ENCODE measurements around the gene C2CD3. TPM values are rescaled to one million over a fixed set of nuclear protein-coding genes. Genes with fewer than 3 reads are reported as not detected.

C2CD3 gene
- total and polyA plus RNA-seq, 2 of the 4 experiments (the other 2 are of a cell fraction), result 11.1 to 19.2 TPM

GRCh38 chr11:74153224-74153623, 17.6 kb downstream of the C2CD3 start:
- ChIA-PET CTCF (no interaction called here), POLR2A (ENCODE audit: unreplicated experiment) (no interaction called here)
- no peak overlapping the region for H2BK15ac ChIP-seq (ENCODE audit: low read depth, low read length)
- H3K27ac ChIP-seq (ENCODE audit: insufficient read depth, low read length), result no peak overlapping the region
- H2BK20ac ChIP-seq (ENCODE audit: low read depth, low read length), result no peak overlapping the region
- peaks cover 24 to 36% of the 10 kb centered on the region in 2 experiments for H3K79me1 ChIP-seq (ENCODE audit: low read depth in 1 of 2, low read length in 2 of 2)
- H3K18ac ChIP-seq (ENCODE audit: low read depth, low read length), result no peak overlapping the region
- no peak overlapping the region for H3K4me3 ChIP-seq (ENCODE audit: insufficient read depth, low read depth, low read length)
- H3K56ac ChIP-seq (ENCODE audit: extremely low read depth, insufficient read depth, low read length), result no peak overlapping the region
- H4K5ac ChIP-seq (ENCODE audit: low read depth, low read length), result no peak overlapping the region
- no peak overlapping the region for H3K9ac ChIP-seq (ENCODE audit: low read depth, low read length)
- H3K14ac ChIP-seq (replicated peaks; ENCODE audit: low read depth, low read length), result no peak overlapping the region
- H2AFZ ChIP-seq (replicated peaks; ENCODE audit: low read length, poor library complexity), result no peak overlapping the region
- no peak for ATAC-seq (ENCODE audit: low read depth)
- in situ Hi-C loops (cut with MboI; ENCODE audit: low sequenced_read_pairs), result no loop called here
- no peak for DNase-seq
- no peaks in the 10 kb centered on the region for H4K20me1 ChIP-seq (ENCODE audit: insufficient read depth, low read length)
- dilution Hi-C loops (cut with HindIII; ENCODE audit: low sequenced_read_pairs, unreplicated experiment), result no loop called here
- H3K27me3 ChIP-seq (ENCODE audit: control insufficient read depth, insufficient read depth, low read length), result no peaks in the 10 kb centered on the region
- no TSS peak for BruUV-seq (replicated peaks)
- no peak overlapping the region for H2AK9ac ChIP-seq (replicated peaks; ENCODE audit: low read depth, low read length, poor library complexity)
- H3K9me1 ChIP-seq (ENCODE audit: insufficient read depth, low read length), result no peaks in the 10 kb centered on the region; the same call in 1 of the 2 replicates
- H3K4me2 ChIP-seq (ENCODE audit: low read depth, low read length), result no peak overlapping the region
- no peak overlapping the region for H3K23ac ChIP-seq (ENCODE audit: low read depth, low read length)
- no peak overlapping the region for H4K8ac ChIP-seq (ENCODE audit: low read depth in 2 of 2, low read length in 2 of 2)
- H2BK120ac ChIP-seq (ENCODE audit: low read depth, low read length), result no peak overlapping the region
- no peak overlapping the region for H3K4ac ChIP-seq (ENCODE audit: low read depth, low read length)
- H4K91ac ChIP-seq (ENCODE audit: insufficient read depth, low read depth, low read length), result no peak overlapping the region
- intact Hi-C loops (cut with micrococcal nuclease), result no loop called here
- no peaks in the 10 kb centered on the region for H3K9me3 ChIP-seq (ENCODE audit: control insufficient read depth, insufficient read depth, low read length)
- TF ChIP-seq POLR2A (IDR thresholded peaks at IDR 0.05; ENCODE audit: low read depth, low read length) (no peak), RFX5 (IDR thresholded peaks at IDR 0.05; ENCODE audit: low read depth, low read length) (no peak), FOS (IDR thresholded peaks at IDR 0.05; ENCODE audit: low read depth, low read length) (no peak), CHD1 (IDR thresholded peaks at IDR 0.05; ENCODE audit: low read depth, low read length) (no peak), ELK1 (IDR thresholded peaks at IDR 0.05; ENCODE audit: borderline replicate concordance, low read depth, low read length) (no peak), USF2 (IDR thresholded peaks at IDR 0.05; ENCODE audit: low read depth, low read length) (no peak), BHLHE40 (IDR thresholded peaks at IDR 0.05; ENCODE audit: low read depth, low read length) (no peak), MXI1 (IDR thresholded peaks at IDR 0.05; ENCODE audit: borderline replicate concordance, low read depth, low read length) (no peak), RCOR1 (IDR thresholded peaks at IDR 0.05; ENCODE audit: insufficient replicate concordance, low read length) (no peak), CEBPB (IDR thresholded peaks at IDR 0.05; ENCODE audit: low read depth, low read length) (no peak), MAZ (IDR thresholded peaks at IDR 0.05; ENCODE audit: borderline replicate concordance, low read depth, low read length) (no peak), NFE2L2 (IDR thresholded peaks at IDR 0.05; ENCODE audit: low read depth, low read length) (no peak), SMC3 (IDR thresholded peaks at IDR 0.05; ENCODE audit: low read depth, low read length) (no peak), MAFK (IDR thresholded peaks at IDR 0.05; ENCODE audit: low read depth, low read length) (no peak), CTCF (conservative IDR thresholded peaks at IDR 0.05; ENCODE audit: low read depth, low read length) (no peak), RAD21 (IDR thresholded peaks at IDR 0.05; ENCODE audit: low read length) (no peak)
- H2BK5ac ChIP-seq (ENCODE audit: low read depth, low read length, poor library complexity, severe bottlenecking), result no peak overlapping the region
- H3K36me3 ChIP-seq (ENCODE audit: control insufficient read depth, insufficient read depth, low read length), result peaks cover 1% of the 10 kb centered on the region; the same call in 1 of the 2 replicates
- H3K4me1 ChIP-seq (ENCODE audit: control insufficient read depth, insufficient read depth, low read length), result peaks cover 2% of the 10 kb centered on the region; the same call in 1 of the 2 replicates
- no peak overlapping the region for H2AK5ac ChIP-seq (ENCODE audit: low read depth, low read length)
